Astrocyte of the spinal cord (primary cell): ENCODE results near the gene SEZ6L2.

ENCODE experiments used
- DNase-seq: peaks from one replicate; pipeline ENCODE4 v3.0.0; 2011; ENCODE audit warnings: low read depth, low spot score
- H3K4me3 ChIP-seq: 2 replicates; pipeline ENCODE4 v1.5.1; 2011; ENCODE audit warnings: low read depth, mild to moderate bottlenecking, low read length, moderate library complexity
- CTCF ChIP-seq: IDR thresholded peaks from 2 replicates; pipeline ENCODE4 v1.5.1; 2012; ENCODE audit warnings: low read depth, mild to moderate bottlenecking, low read length, inconsistent platforms
- in situ Hi-C: cut with HindIII; loops from 2 replicates; pipeline ENCODE4 v1.10.0; 2017; ENCODE audit warnings: low sequenced_read_pairs

Gene SEZ6L2

GRCh38 chr16:29848420-29849297 is 50.7 kb downstream of the SEZ6L2 start:
- no peak overlapping the region for H3K4me3 ChIP-seq
- in situ Hi-C loops: no loop called here
- TF ChIP-seq CTCF: peak; percentile 95
- DNase-seq: peak; percentile 55

GRCh38 chr16:29845656-29846055 is 53.7 kb downstream of the SEZ6L2 start:
- in situ Hi-C loops: no loop called here
- no peak for TF ChIP-seq CTCF
- no peak overlapping the region for H3K4me3 ChIP-seq
- no peak for DNase-seq

GRCh38 chr16:29844575-29845331 is 54.6 kb downstream of the SEZ6L2 start:
- H3K4me3 ChIP-seq: no peak overlapping the region
- no peak for TF ChIP-seq CTCF
- in situ Hi-C loops: no loop called here
- DNase-seq: no peak

GRCh38 chr16:29843931-29844330 is 55.4 kb downstream of the SEZ6L2 start:
- no peak overlapping the region for H3K4me3 ChIP-seq
- in situ Hi-C loops: no loop called here
- DNase-seq: no peak
- TF ChIP-seq CTCF: no peak

- in situ Hi-C loops: no loop called here
- DNase-seq: no peak
- no peak overlapping the region for H3K4me3 ChIP-seq
- no peak for TF ChIP-seq CTCF
Observed at GRCh38 chr16:29842732-29843346, 56.5 kb downstream of the SEZ6L2 start.

GRCh38 chr16:29841631-29842030 is 57.7 kb downstream of the SEZ6L2 start:
- no peak overlapping the region for H3K4me3 ChIP-seq
- in situ Hi-C loops: no loop called here
- no peak for TF ChIP-seq CTCF
- no peak for DNase-seq
